H1 (cell line): ENCODE data around the gene OR14I1.

ENCODE experiments used
- CREB1 ChIP-seq: IDR thresholded peaks from 2 replicates; pipeline ENCODE4 v1.6.1; 2012; ENCODE audit warnings: inconsistent platforms
- CTBP2 ChIP-seq: IDR thresholded peaks from 2 replicates; pipeline ENCODE4 v1.7.0; 2011; ENCODE audit warnings: borderline replicate concordance, mild to moderate bottlenecking, moderate library complexity, mixed read lengths, low read length; ENCODE audit not compliant: insufficient read depth, insufficient read length
- CTCF ChIP-seq, 3 experiments: IDR thresholded peaks; 1 replicate in 2 of 3; 2 replicates in 1 of 3; pipeline versions ENCODE4 v1.5.1 to v1.6.1; 2011; ENCODE audit warnings: low read length in 3 of 3, mild to moderate bottlenecking in 3 of 3, inconsistent platforms in 2 of 3, low read depth in 1 of 3, moderate library complexity in 1 of 3; ENCODE audit not compliant: insufficient read depth in 1 of 3; ENCODE audit errors: control extremely low read depth in 1 of 3
- EGR1 ChIP-seq: IDR thresholded peaks from 2 replicates; pipeline ENCODE4 v1.6.1; 2011; ENCODE audit warnings: low read depth, low read length, borderline replicate concordance
- EP300 ChIP-seq, 2 experiments: IDR thresholded peaks; 1 replicate in 1 of 2; 2 replicates in 1 of 2; pipeline ENCODE4 v1.6.1; 2011 to 2012; ENCODE audit warnings: low read depth in 2 of 2, low read length in 2 of 2, mild to moderate bottlenecking in 2 of 2, borderline replicate concordance in 1 of 2, inconsistent platforms in 1 of 2, moderate library complexity in 1 of 2
- EZH2 ChIP-seq: fragments of 200-600 bp; sonication (generic); IDR thresholded peaks from 2 replicates; pipeline ENCODE4 v1.7.1; 2012; ENCODE audit warnings: low read depth, mild to moderate bottlenecking, moderate library complexity, low read length, inconsistent platforms; ENCODE audit not compliant: severe bottlenecking
- GTF2F1 ChIP-seq: IDR thresholded peaks from 2 replicates; pipeline ENCODE4 v1.6.1; 2012; ENCODE audit warnings: low read depth, low read length, improper control_type of control experiment, borderline replicate concordance
- HDAC2 ChIP-seq, 2 experiments: fragments of 300-600 bp in 1 of 2; sonication (generic) in 1 of 2; IDR thresholded peaks; 2 replicates each; pipeline ENCODE4 v1.6.1; 2011 to 2012; ENCODE audit warnings: low read depth in 2 of 2, low read length in 2 of 2, mild to moderate bottlenecking in 2 of 2, moderate library complexity in 2 of 2, borderline replicate concordance in 1 of 2, inconsistent platforms in 1 of 2
- KDM1A ChIP-seq: fragments of 200-600, 300-600 bp; sonication (generic); IDR thresholded peaks from 2 replicates; pipeline ENCODE4 v1.7.1; 2016; ENCODE audit warnings: mild to moderate bottlenecking, low read length, borderline replicate concordance
- POLR2A ChIP-seq, 2 experiments: IDR thresholded peaks; 1 replicate in 1 of 2; 2 replicates in 1 of 2; pipeline ENCODE4 v1.6.1; 2011; ENCODE audit warnings: low read depth in 2 of 2, low read length in 2 of 2, mild to moderate bottlenecking in 2 of 2; ENCODE audit errors: control extremely low read depth in 1 of 2
- SIX5 ChIP-seq: IDR thresholded peaks from 2 replicates; pipeline ENCODE4 v1.6.1; 2011; ENCODE audit warnings: mild to moderate bottlenecking, low read depth, low read length
- SRF ChIP-seq: IDR thresholded peaks from 2 replicates; pipeline ENCODE4 v1.6.1; 2011; ENCODE audit warnings: mild to moderate bottlenecking, low read depth, low read length, moderate library complexity
- YY1 ChIP-seq: IDR thresholded peaks from 2 replicates; pipeline ENCODE4 v1.6.1; 2011; ENCODE audit warnings: low read depth, mild to moderate bottlenecking, low read length
- TF ChIP-seq, protein P1 (sequence below): IDR thresholded peaks from 2 replicates; pipeline ENCODE4 v1.6.1; 2012; ENCODE audit warnings: inconsistent platforms

GRCh38 chr1:248670003-248670402 is 32.6 kb downstream of the OR14I1 start:
- TF ChIP-seq KDM1A: no peak
- no peak for TF ChIP-seq CTCF (IDR thresholded peaks at IDR 0.05; ENCODE audit: control extremely low read depth in 1 of 3, insufficient read depth in 1 of 3, low read depth in 1 of 3, low read length in 3 of 3)
- TF ChIP-seq, protein P1, sequence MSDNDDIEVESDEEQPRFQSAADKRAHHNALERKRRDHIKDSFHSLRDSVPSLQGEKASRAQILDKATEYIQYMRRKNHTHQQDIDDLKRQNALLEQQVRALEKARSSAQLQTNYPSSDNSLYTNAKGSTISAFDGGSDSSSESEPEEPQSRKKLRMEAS: no peak
- TF ChIP-seq YY1: no peak
- no peak for TF ChIP-seq GTF2F1
- TF ChIP-seq HDAC2 (IDR thresholded peaks at IDR 0.05; ENCODE audit: borderline replicate concordance in 1 of 2, low read depth in 2 of 2, low read length in 2 of 2): no peak
- no peak for TF ChIP-seq SRF
- no peak for TF ChIP-seq SIX5
- no peak for TF ChIP-seq EZH2
- TF ChIP-seq EGR1: no peak
- TF ChIP-seq EP300 (IDR thresholded peaks at IDR 0.05; ENCODE audit: borderline replicate concordance in 1 of 2, low read depth in 2 of 2, low read length in 2 of 2): no peak
- no peak for TF ChIP-seq POLR2A (IDR thresholded peaks at IDR 0.05; ENCODE audit: control extremely low read depth in 1 of 2, low read depth in 2 of 2, low read length in 2 of 2)
- TF ChIP-seq CREB1: no peak
- TF ChIP-seq CTBP2: no peak
